GM21423 (cell line): ENCODE results near the gene RBPJ.
"Not testable (repeated sequence)": the region's sequence is repeated elsewhere in the genome, so short reads cannot be mapped to it uniquely, and the experiment has no call there.

Experiments
- ATAC-seq: cut with Tn5 transposase; IDR thresholded peaks from one replicate; pipeline ENCODE4 v1.9.1; 2021; ENCODE audit warnings: mild to moderate bottlenecking, moderate library complexity; ENCODE audit not compliant: unreplicated experiment

RBPJ gene

GRCh38 chr4:26369132-26369531 is 48.3 kb downstream of the RBPJ start:
- ATAC-seq, result no peak

DNA sequence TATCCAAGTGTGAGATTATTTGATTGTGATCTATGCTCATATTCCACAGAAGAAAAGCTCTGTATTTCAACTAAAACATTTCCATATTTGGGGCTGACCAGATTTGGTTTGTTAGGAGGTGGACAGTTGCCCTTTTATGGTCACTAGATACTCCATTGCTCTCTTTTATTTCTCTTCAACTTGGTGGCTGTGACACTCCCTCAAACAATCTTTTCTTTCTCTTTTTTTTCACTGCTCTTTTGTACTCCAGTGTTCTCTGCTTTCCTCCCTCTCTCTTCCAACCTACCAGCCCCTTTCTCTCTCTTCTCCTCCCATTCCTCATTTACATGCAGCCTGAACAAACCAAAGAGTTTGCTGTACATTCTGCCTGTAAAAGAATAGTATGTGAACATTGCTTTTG is 48.8 kb downstream of the RBPJ start:
- ATAC-seq, result no peak

- no peak for ATAC-seq
These were observed 51.3 kb downstream of the RBPJ start for GRCh38 chr4:26372076-26372475.

DNA sequence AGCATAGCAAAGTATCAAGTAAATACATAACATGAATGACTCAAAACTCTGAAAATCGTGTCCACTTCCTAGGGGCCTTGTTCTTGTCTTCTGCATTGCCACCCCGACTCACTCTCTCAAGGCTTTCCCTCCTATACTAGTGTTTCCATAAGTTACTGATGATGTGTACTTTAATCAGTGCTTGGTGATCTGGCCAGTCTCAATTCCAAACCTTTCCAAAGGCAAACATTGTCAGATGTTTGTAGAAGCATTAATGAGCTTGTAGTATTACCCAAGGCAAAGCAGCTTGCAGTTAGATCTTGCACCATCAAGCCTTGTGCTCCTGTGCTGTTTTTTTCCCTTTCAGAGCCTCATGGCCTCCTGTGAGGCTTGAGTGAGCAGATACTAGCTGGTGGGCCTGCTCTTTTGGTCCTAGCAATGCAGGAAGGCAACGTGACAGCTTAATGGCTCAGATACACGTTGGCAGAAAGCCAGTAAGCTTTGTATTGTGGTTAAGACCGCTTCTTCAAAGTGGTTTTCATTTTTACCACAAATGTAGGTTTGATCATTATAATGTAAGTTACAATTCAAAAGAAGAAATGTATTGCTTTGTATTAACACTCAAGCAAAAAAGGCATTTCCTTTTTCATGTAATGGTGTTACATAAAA is 51.8 kb downstream of the RBPJ start:
- peak; percentile 96 for ATAC-seq

DNA sequence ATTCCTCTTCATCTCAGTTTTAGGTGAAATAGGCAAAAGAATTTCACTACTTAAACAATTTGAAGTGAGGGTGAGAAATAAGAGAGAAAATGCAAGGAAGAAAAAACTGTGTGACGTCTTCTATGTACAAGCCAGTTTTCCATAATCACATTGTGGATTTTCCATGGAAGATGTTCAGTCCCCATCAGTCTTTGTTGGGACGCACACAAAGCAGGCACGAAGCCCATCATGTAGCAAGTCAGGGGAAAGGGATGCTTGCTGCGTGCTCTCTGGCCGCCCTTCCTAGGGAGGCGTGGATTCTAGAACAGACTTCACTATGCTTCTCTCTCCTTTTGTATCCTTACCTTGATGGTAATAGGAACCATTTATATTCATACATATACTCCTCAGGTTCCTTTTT is 54.7 kb downstream of the RBPJ start:
- ATAC-seq, result no peak

- ATAC-seq, result no peak
These were observed 56.8 kb downstream of the RBPJ start for GRCh38 chr4:26377328-26378311.

GRCh38 chr4:26379837-26380236 is 59.0 kb downstream of the RBPJ start:
- ATAC-seq, result no peak

DNA sequence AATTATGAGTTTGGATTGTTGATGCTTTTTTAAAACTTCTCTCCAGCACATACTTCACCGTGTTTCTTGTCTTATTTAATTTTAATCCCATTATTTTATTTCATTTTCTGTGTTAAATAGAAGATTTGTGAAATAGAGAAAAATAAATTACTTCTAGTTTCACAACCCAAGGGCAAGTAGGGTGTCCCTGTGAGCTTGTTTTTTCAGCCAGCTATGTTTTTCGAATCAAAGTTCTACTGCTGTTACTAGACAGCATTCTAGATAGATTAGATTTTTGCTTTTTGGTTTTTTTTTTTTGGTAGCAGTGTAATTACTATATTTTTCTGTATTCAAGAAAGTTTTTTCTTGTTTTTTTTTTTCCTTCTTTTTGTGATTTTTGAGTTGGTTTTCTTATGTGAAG is 59.9 kb downstream of the RBPJ start:
- no peak for ATAC-seq

GRCh38 chr4:26384380-26385057 is 63.7 kb downstream of the RBPJ start:
- no peak for ATAC-seq

GRCh38 chr4:26385690-26386089 is 64.9 kb downstream of the RBPJ start:
- ATAC-seq, result no peak

- ATAC-seq, result no peak
These were observed 65.6 kb downstream of the RBPJ start for GRCh38 chr4:26386386-26386785.

GRCh38 chr4:26388671-26389070 is 67.9 kb downstream of the RBPJ start:
- ATAC-seq, result no peak

DNA sequence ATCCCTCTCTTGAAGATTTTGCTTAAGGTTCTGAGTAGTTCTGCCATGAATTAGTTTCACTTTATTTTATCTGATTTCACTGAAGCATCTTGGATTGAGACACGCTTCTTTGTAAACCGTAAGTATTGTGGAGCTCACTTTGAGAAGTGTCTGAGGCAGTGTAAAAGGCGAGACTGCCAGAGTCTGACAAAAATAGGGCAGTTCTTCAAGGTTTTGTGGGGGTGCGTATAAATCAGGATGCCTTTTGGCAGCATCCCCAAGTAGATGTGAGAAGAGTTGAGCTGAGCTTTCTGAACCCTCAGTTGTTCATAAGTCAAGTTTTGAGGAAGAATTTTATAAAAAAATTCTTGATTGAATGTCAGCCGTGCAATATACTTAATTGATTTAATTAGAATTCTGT is 76.3 kb downstream of the RBPJ start:
- no peak for ATAC-seq

DNA sequence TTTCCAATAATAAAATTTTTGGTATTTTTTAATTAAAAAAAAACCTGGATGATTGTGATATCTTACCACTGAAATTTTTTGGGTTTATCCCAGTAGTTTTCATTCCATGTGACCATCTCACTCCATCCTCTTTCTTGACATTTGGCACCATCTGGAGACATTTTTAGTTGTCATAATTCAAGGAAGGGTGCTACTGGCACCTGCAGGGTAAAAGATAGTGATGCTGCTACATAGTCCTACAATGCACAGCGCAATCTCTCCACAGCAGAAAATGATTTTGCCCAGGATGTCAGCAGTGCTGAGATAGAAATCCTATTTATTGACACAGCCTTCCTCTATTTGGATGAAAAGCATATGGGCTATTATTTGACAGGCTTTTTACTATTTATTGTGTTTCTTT is 79.3 kb downstream of the RBPJ start:
- no peak for ATAC-seq

DNA sequence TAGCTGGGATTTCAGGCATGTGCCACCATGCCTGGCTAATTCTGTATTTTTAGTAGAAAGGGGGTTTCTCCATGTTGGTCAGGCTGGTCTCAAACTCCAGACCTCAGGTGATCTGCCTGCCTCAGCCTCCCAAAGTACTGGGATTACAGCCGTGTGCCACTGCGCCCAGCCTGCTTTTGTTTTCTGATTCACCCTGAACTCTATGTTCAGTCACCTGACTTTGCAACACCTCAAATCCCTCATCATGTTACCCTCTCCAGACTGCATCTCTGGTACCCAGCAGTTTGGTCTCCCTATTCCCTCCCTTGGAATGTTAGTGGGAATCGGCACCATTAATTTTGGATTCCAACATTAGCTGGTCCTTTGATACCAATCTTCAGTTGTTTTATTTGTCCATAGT is 81.2 kb downstream of the RBPJ start:
- not testable (repeated sequence) for ATAC-seq

GRCh38 chr4:26402458-26402857 is 81.6 kb downstream of the RBPJ start:
- ATAC-seq, result no peak

DNA sequence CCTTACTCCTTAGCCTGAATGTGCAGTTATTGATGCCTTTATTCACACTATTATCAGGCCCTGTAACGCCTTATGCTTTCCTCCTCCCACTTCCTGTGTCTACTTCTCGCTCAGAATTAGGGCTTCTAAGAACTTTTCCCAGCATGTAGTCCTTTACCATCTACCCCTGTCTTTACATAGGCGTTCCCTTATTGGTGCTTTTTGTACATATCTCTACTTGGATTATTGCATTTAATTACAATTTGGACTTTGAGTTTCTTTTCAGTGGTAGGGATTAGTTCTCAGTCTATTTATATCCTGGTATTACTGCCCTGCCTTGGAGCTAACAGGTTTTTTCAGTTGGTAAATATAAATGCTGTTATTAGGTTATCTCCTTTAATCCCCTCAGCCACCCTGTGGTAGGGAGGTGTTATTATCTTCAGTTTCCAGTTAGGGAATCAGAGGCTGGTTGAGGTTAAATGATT is 84.0 kb downstream of the RBPJ start:
- ATAC-seq, result no peak

DNA sequence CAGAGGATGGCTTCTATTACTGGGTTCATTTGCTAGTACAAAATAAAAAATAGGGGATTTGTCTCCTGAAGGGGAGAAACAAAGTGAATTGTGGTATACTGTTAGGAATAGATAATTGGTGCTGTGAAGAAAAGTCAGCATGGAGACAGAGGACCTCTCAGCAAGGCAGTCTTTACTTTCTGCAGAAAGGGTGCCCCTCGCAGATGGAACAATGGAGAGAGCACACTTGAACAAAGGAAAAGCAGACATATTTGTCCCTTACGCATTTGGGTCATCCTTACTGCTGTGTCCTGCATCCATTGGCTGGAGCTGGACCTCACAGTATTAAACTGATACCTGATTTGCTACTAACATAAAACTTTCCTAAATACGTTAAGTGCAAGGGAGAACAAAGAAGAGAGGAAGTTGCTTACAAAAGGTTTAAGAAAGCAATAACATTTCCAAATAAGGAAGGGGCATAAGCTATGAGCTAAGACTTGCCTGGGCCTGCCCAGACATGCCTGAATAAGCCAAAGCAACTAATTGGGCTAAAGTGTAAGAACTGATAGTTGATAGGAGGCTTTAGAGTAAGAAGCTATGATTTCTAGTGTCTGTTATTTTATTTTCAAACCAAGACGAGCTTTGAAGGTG is 85.6 kb downstream of the RBPJ start:
- ATAC-seq, result no peak

- ATAC-seq, result no peak
These were observed 86.7 kb downstream of the RBPJ start for GRCh38 chr4:26407476-26407875.

DNA sequence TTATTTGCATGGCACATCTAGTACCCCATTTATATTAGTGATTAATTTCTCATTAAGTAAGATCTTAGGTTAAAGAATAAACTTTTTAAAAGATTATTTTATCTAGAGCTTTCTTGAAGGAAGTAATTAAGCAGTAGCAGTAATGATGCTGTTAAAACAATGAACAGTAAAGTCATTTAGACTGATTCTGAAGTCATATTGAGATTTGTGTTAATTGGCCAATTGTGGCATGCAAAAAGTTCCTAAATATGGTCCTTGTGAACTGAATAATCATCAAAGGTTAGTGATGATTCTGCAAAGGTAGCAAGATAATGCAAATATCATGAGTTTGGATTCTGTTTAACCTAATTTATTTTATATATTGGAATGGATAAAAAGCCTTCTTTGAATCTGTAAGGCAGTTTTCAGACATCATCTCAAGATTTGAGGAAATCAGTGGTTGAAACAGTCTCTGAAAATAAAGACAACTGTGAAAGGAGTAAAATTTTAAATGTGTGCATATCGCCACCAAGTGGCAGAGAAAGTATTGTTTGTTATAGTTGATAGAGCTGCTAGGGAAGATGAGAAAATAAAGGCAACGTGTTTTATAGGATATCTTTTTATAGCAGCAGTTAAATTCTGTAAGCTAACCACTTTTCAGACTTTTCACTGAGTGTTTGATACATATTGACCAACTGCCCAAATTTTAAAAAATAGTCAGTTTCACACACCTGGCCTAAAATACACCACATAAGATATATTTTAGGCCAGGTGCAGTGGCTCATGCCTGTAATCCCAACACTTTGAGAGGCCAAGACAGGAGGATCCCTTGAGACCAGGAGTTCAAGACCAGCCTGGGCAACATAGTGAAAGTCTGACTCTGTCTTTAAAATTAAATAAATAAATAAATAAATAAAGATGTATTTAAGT is 89.8 kb downstream of the RBPJ start:
- peak; percentile 75 for ATAC-seq
